GM10847 (cell line): Measurements from ENCODE around the gene NSUN6.

ENCODE experiments used
- POLR2A ChIP-seq: IDR thresholded peaks from 2 replicates; pipeline ENCODE4 v1.6.1; 2011; ENCODE audit not compliant: insufficient read length; ENCODE audit errors: extremely low read depth

The NSUN6 gene

GRCh38 chr10:18501629-18502028 is 149.8 kb downstream of the NSUN6 start:
- no peak for TF ChIP-seq POLR2A

GRCh38 chr10:18501198-18501597 is 150.2 kb downstream of the NSUN6 start:
- no peak for TF ChIP-seq POLR2A

- no peak for TF ChIP-seq POLR2A
These were observed 150.8 kb downstream of the NSUN6 start for GRCh38 chr10:18500576-18500975.

- no peak for TF ChIP-seq POLR2A
These were observed 152.4 kb downstream of the NSUN6 start for GRCh38 chr10:18498998-18499397.

GRCh38 chr10:18497806-18498369 is 153.5 kb downstream of the NSUN6 start:
- no peak for TF ChIP-seq POLR2A
